CD14-positive monocyte (primary cell): ENCODE measurements around the gene HOXB1. TPM values are rescaled to one million over a fixed set of nuclear protein-coding genes. Genes with fewer than 3 reads are reported as not detected.
A peak's percentile ranks its signal among the peaks of the same experiment; 100 is the strongest.

Source experiments
- DNase-seq, 3 donors: peaks; one replicate each; pipeline ENCODE4 v3.0.0-alpha.2; 2011 to 2022
- H2AFZ ChIP-seq: 2 replicates; pipeline ENCODE4 v1.6.0; 2012; ENCODE audit warnings: mild to moderate bottlenecking, low read depth, low read length, inconsistent platforms; ENCODE audit not compliant: insufficient read depth, poor library complexity, severe bottlenecking
- H3K27ac ChIP-seq, 2 donors: 1 replicate in 1 of 2; 2 replicates in 1 of 2; pipeline ENCODE4 v1.5.1; 2012 to 2013; ENCODE audit warnings: low read length in 2 of 2, control low read depth in 1 of 2, inconsistent platforms in 1 of 2, low read depth in 1 of 2, mild to moderate bottlenecking in 1 of 2
- H3K27me3 ChIP-seq, 2 donors: one replicate each; pipeline versions ENCODE4 v1.6.0 to v1.6.1; 2011 to 2013; ENCODE audit warnings: low read length in 2 of 2; ENCODE audit not compliant: control insufficient read depth in 2 of 2, insufficient read depth in 2 of 2
- H3K36me3 ChIP-seq, 2 donors: replicated peaks in 1 of 2; 1 replicate in 1 of 2; 2 replicates in 1 of 2; pipeline versions ENCODE4 v1.5.1 to v1.6.1; 2012 to 2013; ENCODE audit warnings: low read length in 2 of 2, control low read depth in 1 of 2, inconsistent platforms in 1 of 2, mild to moderate bottlenecking in 1 of 2; ENCODE audit not compliant: insufficient read depth in 2 of 2, control insufficient read depth in 1 of 2
- H3K4me1 ChIP-seq, 2 donors: 1 replicate in 1 of 2; 2 replicates in 1 of 2; pipeline versions ENCODE4 v1.5.1 to v1.6.1; 2012 to 2013; ENCODE audit warnings: low read length in 2 of 2, control low read depth in 1 of 2, inconsistent platforms in 1 of 2, mild to moderate bottlenecking in 1 of 2, moderate library complexity in 1 of 2; ENCODE audit not compliant: insufficient read depth in 2 of 2, control insufficient read depth in 1 of 2
- H3K4me2 ChIP-seq: replicated peaks from 2 replicates; pipeline ENCODE3; 2012; ENCODE audit warnings: low read length, moderate library complexity, mild to moderate bottlenecking; ENCODE audit not compliant: poor library complexity, severe bottlenecking; ENCODE audit errors: extremely low read depth
- H3K4me3 ChIP-seq, 3 experiments: fragments of 200-600 bp in 1 of 3; sonication (generic) in 1 of 3; replicated peaks in 1 of 3; 1 replicate in 2 of 3; 2 replicates in 1 of 3; pipeline ENCODE4 v1.5.1; 2011 to 2013; ENCODE audit warnings: low read length in 3 of 3, mild to moderate bottlenecking in 3 of 3, control low read depth in 2 of 3, low read depth in 2 of 3, inconsistent platforms in 1 of 3, moderate library complexity in 1 of 3
- H3K79me2 ChIP-seq: 2 replicates; pipeline ENCODE4 v1.6.0; 2012; ENCODE audit warnings: mild to moderate bottlenecking, control low read depth, inconsistent platforms, low read length, moderate library complexity; ENCODE audit not compliant: insufficient read depth
- H3K9ac ChIP-seq: 2 replicates; pipeline ENCODE4 v1.6.0; 2017; ENCODE audit warnings: low read length, mild to moderate bottlenecking; ENCODE audit not compliant: insufficient read depth, poor library complexity, severe bottlenecking
- H3K9me3 ChIP-seq, 2 donors: replicated peaks in 1 of 2; 1 replicate in 1 of 2; 2 replicates in 1 of 2; pipeline versions ENCODE4 v1.5.1 to v1.6.1; 2012 to 2013; ENCODE audit warnings: low read length in 2 of 2, control low read depth in 1 of 2; ENCODE audit not compliant: control insufficient read depth in 1 of 2, insufficient read depth in 1 of 2
- H4K20me1 ChIP-seq: 2 replicates; pipeline ENCODE4 v1.6.0; 2012; ENCODE audit warnings: mild to moderate bottlenecking, low read length, control low read depth, moderate library complexity; ENCODE audit not compliant: insufficient read depth
- H3K27ac Mint-ChIP-seq, 7 donors: one replicate each; pipeline ENCODE4 v1.8.0; 2020; ENCODE audit warnings: mild to moderate bottlenecking in 7 of 7, mixed read lengths in 7 of 7, moderate library complexity in 6 of 7, inconsistent platforms in 2 of 7
- H3K27me3 Mint-ChIP-seq, 3 donors: one replicate each; pipeline ENCODE4 v1.8.0; 2021 to 2022; ENCODE audit warnings: low read depth in 3 of 3, mild to moderate bottlenecking in 3 of 3, mixed read lengths in 3 of 3, moderate library complexity in 3 of 3, inconsistent platforms in 1 of 3
- H3K36me3 Mint-ChIP-seq, 2 donors: one replicate each; pipeline ENCODE4 v1.8.0; 2020; ENCODE audit warnings: mixed read lengths in 2 of 2, inconsistent platforms in 1 of 2, mild to moderate bottlenecking in 1 of 2
- H3K4me1 Mint-ChIP-seq: one replicate; pipeline ENCODE4 v1.8.0; 2020; ENCODE audit warnings: mild to moderate bottlenecking, mixed read lengths
- H3K4me3 Mint-ChIP-seq, 2 donors: one replicate each; pipeline ENCODE4 v1.8.0; 2020; ENCODE audit warnings: mild to moderate bottlenecking in 2 of 2, mixed read lengths in 2 of 2, moderate library complexity in 1 of 2
- H3K9me3 Mint-ChIP-seq, 7 donors: one replicate each; pipeline ENCODE4 v1.8.0; 2020 to 2022; ENCODE audit warnings: mixed read lengths in 7 of 7, mild to moderate bottlenecking in 6 of 7, moderate library complexity in 6 of 7, inconsistent platforms in 2 of 7
- WGBS: methylation state at CpG from one replicate; pipeline ENCODE4 v1.1.5; 2013; ENCODE audit warnings: missing lambda C conversion rate; ENCODE audit not compliant: insufficient coverage; 5-methylcytosine and 5-hydroxymethylcytosine counted together
- intact Hi-C, 2 donors: fragments of 100-400 bp; cut with micrococcal nuclease; formaldehyde crosslinking; loops; one replicate each; pipeline versions ENCODE4 v1.15.0 to v1.15.1; 2023
- polyA plus RNA-seq, 3 donors: library from polyadenylated mRNA; depleted of rRNA in 1 of 3; unstranded in 2 of 3; stranded (reverse) in 1 of 3; fragments of 300-500 nt in 2 of 3; fragments of >200 nt in 1 of 3; fragmentation: Illumina TruSeq in 2 of 3; gene quantifications; 1 replicate in 2 of 3; 2 replicates in 1 of 3; pipeline ENCODE4 v1.2.3, GENCODE V29; 2012 to 2021
- TF ChIP-seq, protein P1 (sequence below): fragments of 200-600 bp; IDR thresholded peaks from one replicate; pipeline ENCODE4 v1.8.0; 2022; ENCODE audit warnings: antibody characterized with exemption, mild to moderate bottlenecking

HOXB1 gene
- polyA plus RNA-seq, 3 donors = not detected

- peaks cover 76 to 93% of the 10 kb centered on the region in 2 donors for H3K27me3 ChIP-seq
- Mint-ChIP-seq H3K36me3 (peaks cover 13 to 21% of the 10 kb centered on the region in 2 donors), H3K9me3 (peaks cover 4 to 41% (median 24%) of the 10 kb centered on the region in 7 donors), H3K4me3 (peak overlapping the region; percentile 81 to 94), H3K27me3 (peaks cover 86 to 90% (median 90%) of the 10 kb centered on the region in 3 donors), H3K27ac (no peak overlapping the region), H3K4me1 (peaks cover 49% of the 10 kb centered on the region)
- peaks cover 0 to 24% of the 10 kb centered on the region in 2 donors for H3K9me3 ChIP-seq
- H3K9ac ChIP-seq = no peak overlapping the region
- peak overlapping the region in 1 of 3 experiments; percentile 86 for H3K4me3 ChIP-seq
- peak overlapping the region; percentile 99 for H3K4me2 ChIP-seq
- no peak for DNase-seq
- TF ChIP-seq, protein P1, sequence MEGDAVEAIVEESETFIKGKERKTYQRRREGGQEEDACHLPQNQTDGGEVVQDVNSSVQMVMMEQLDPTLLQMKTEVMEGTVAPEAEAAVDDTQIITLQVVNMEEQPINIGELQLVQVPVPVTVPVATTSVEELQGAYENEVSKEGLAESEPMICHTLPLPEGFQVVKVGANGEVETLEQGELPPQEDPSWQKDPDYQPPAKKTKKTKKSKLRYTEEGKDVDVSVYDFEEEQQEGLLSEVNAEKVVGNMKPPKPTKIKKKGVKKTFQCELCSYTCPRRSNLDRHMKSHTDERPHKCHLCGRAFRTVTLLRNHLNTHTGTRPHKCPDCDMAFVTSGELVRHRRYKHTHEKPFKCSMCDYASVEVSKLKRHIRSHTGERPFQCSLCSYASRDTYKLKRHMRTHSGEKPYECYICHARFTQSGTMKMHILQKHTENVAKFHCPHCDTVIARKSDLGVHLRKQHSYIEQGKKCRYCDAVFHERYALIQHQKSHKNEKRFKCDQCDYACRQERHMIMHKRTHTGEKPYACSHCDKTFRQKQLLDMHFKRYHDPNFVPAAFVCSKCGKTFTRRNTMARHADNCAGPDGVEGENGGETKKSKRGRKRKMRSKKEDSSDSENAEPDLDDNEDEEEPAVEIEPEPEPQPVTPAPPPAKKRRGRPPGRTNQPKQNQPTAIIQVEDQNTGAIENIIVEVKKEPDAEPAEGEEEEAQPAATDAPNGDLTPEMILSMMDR = no peak
- H3K4me1 ChIP-seq = peaks cover 31 to 49% of the 10 kb centered on the region in 2 donors
- H3K79me2 ChIP-seq = no peaks in the 10 kb centered on the region
- no CpG with 5 or more reads among the region's 7 CpGs for WGBS
- no peaks in the 10 kb centered on the region for H3K36me3 ChIP-seq
- H2AFZ ChIP-seq = no peak overlapping the region
- no peak overlapping the region for H3K27ac ChIP-seq
- H4K20me1 ChIP-seq = no peaks in the 10 kb centered on the region
- intact Hi-C loops = no loop called here
Observed at GRCh38 chr17:48579471-48579759, 48.6 kb upstream of the HOXB1 start.

- intact Hi-C loops = no loop called here
Observed at GRCh38 chr17:48578616-48579470, 48.0 kb upstream of the HOXB1 start.

More at GRCh38 chr17:48578616-48579470, 48.0 kb upstream of the HOXB1 start:
- Mint-ChIP-seq H3K36me3 (peaks cover 13 to 17% of the 10 kb centered on the region in 2 donors), H3K27ac (peak overlapping the region in 1 of 7 donors; percentile 75), H3K4me3 (peak overlapping the region; percentile 81 to 94), H3K4me1 (peaks cover 49% of the 10 kb centered on the region), H3K9me3 (peaks cover 4 to 41% (median 24%) of the 10 kb centered on the region in 7 donors), H3K27me3 (peaks cover 84 to 89% (median 85%) of the 10 kb centered on the region in 3 donors)
- H3K36me3 ChIP-seq = no peaks in the 10 kb centered on the region
- H4K20me1 ChIP-seq = no peaks in the 10 kb centered on the region
- no peak overlapping the region for H3K27ac ChIP-seq
- no peaks in the 10 kb centered on the region for H3K79me2 ChIP-seq
- H3K4me3 ChIP-seq = peak overlapping the region; percentile 58 to 86 (median 62)
- peaks cover 31 to 49% of the 10 kb centered on the region in 2 donors for H3K4me1 ChIP-seq
- TF ChIP-seq, protein P1 = no peak
- H3K4me2 ChIP-seq = peak overlapping the region; percentile 99
- WGBS = 7% methylated on average over 30 of the region's 43 CpGs
- no peak for DNase-seq
- H3K9ac ChIP-seq = no peak overlapping the region
- H3K27me3 ChIP-seq = peaks cover 75 to 93% of the 10 kb centered on the region in 2 donors
- H3K9me3 ChIP-seq = peaks cover 0 to 24% of the 10 kb centered on the region in 2 donors
- peak overlapping the region; percentile 93 for H2AFZ ChIP-seq
